DMS 273 (cell line): ENCODE data around the gene VEGFD.
A peak's percentile ranks its signal among the peaks of the same experiment; 100 is the strongest.

Experiments
- DNase-seq: peaks from one replicate; lab custom pipeline; 2025; ENCODE audit not compliant: unreplicated experiment; lab: John Stamatoyannopoulos, UW

Gene VEGFD

DNA sequence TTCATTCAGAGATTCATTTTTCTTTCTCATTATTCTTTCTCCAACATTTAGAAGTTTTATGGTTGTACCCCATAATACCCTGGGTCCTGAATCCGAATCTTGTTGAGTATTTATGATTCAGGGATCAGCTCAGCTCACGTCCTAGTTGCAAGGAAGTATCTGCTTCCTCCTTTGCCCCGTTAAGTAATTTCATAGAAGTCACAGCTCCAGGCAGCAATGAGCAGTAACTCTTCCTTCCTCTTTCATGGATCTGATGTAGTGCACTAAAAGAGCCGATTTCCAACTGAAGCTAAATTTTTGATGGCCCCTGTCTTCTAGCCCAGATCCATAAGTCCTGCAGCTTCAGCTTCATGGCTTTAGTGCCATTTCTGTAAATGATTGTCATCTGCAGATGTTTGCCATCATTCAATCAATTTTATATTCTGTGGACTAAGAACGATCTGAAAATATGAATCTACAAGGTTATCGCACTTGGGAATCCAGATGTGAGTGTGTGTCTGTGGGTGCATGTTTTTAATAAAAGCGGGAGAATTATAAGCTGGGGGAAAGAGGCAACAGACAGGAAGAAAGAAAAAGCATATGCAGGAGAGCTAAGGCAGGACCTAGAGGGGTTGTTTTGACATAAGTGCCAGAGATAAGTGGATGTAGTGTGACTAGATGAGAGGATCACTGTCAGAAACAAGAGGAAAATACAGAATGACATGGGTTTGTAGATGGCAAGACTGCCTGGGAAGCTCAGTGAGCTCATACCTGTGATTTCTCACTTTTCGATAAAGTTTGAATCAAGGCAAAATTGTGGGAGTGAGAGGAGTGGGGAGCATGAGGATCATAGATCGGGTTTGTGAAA lies 17.5 kb downstream of the VEGFD start:
- DNase-seq, result no peak

- DNase-seq, result no peak
These were observed 24.5 kb downstream of the VEGFD start for GRCh38 chrX:15359701-15360100.

GRCh38 chrX:15358533-15358932 lies 25.7 kb downstream of the VEGFD start:
- DNase-seq, result no peak

- no peak for DNase-seq
These were observed 27.8 kb downstream of the VEGFD start for GRCh38 chrX:15356444-15356843.

DNA sequence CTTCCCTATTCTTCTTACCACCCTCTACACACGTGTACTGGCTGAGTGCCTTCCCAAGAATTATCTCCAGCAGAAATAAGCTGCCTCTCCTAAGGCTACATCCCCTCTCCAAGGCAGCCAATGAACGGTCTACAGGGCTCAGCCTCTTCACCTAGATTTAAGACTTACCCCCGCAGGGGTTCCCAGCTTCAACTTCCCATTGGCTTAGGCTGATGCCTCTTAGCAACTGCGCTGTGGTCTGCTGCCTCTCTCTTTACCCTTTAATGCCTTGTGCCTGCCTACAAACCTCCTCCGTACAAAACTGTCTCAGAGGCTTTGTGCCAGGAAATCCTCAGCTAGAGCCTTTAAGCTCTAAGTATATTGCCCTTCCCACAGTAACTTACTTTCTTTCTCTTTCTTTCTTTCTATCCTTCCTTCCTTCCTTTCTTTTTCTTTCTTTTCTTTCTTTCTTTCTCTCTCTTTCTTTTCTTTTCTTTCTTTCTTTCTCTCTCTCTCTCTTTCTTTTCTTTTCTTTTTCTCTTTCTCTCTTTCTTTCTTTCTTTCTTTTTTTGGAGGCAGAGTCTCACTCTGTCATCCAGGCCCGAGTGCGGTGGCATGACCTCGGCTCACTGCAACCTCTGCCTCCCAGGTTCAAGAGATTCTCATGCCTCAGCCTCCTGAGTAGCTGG lies 33.8 kb downstream of the VEGFD start:
- DNase-seq, result no peak

GRCh38 chrX:15349046-15349445 lies 35.2 kb downstream of the VEGFD start:
- DNase-seq, result peak; percentile 93

GRCh38 chrX:15345976-15346375 lies 38.2 kb downstream of the VEGFD start:
- peak; percentile 13 for DNase-seq

DNA sequence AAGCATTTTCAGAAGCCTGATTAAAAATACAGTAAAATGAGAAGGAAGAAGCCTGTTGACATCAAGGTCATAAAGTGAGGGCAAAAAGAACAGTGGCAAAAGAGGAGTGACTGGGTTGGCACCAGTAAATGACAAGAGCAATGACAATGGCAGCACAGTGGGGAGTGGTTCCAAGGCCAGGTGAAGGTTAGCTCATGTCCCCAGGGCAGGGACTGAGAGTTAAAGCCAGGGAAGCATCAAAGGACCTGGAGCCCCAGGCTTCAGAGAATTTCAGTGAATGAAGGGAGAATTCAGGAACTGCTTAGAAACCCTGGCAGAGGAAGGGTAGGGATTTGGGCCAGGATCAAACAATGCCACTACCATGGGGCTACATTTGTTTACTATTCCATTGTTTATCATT lies 40.1 kb downstream of the VEGFD start:
- DNase-seq, result no peak

GRCh38 chrX:15343075-15343476 lies 41.1 kb downstream of the VEGFD start:
- DNase-seq, result no peak

DNA sequence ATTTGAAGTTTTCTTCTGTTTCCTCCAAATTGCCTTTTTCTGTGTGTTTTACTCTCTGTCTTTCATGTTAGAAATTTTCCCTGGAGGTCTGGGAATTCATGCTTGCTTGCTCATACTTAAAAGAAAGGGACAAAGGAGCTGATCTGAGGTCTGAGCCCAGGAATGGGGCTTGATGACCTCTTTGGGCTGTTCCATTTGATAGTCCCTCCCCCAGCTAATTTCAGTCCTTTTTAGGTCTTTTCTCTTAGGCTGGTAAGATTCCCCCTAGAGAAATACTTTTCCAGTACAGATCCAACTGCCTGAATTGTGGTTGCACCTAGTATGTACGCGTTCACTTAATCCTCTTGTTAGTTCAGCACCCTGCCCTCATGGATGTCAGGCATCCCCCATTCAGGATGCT lies 43.3 kb downstream of the VEGFD start:
- no peak for DNase-seq

DNA sequence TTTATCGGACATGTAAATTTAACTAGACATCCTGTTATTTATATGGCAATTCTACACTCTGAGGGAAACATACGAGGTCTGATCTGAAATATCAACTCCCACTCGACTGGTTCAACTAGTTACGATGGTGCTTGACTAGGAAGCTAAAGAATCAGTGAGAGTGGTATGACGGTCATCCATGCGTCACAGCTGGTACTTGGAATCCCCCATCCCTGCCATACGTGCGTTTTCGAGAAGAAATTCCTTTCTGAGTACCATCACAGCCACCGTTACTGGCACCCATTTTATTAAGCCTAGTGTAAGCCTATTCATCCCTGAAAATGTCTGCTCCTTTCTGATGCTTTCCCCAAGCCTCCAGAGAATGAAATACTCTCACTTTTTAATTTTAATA lies 48.2 kb downstream of the VEGFD start:
- peak; percentile 50 for DNase-seq

- DNase-seq, result peak; percentile 99
These were observed 48.8 kb downstream of the VEGFD start, which contains the start of gene PIGA for GRCh38 chrX:15335135-15336022. PIGA (minus strand) TSS chrX:15335523; CDS start chrX:15331930, 3,593 bp downstream.

GRCh38 chrX:15334561-15334960 lies 49.7 kb downstream of the VEGFD start:
- peak; percentile 44 for DNase-seq

DNA sequence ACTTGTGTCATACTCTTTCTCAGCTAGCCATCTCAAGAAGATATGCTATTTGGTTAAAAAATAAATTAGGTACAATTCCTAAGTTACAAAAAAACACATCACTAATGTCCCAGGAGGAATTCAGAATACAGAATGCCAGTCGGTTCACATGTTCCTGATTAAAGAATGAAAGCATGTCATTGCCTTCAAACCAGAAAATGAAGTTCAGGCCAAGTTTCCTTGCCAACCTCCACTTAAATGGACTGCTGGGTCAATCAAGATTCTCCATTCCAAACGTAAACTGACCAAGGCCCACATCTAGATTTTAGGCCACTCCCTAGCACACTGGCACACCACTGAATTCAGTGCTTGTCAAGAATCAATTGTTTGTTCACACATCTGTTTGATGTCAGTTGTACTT lies 55.4 kb downstream of the VEGFD start:
- DNase-seq, result no peak

DNA sequence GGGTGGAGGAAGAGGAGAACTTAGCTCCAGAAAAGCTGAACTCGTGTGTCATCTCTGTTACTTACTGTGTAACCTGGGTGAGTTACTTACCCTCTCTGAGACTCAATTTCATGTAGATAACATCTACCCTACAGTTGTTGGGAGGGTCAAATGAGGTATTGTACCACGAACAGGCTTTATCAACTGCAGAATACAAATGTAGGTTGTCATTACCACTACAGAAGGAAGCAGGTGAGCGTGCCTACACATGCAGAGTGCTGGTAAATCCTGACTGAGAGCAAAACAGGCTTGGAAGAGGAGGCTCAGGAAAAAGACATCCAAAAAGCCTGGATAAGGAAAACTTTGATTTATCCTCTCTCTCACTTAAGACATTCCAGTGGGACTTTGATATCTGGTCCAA lies 56.1 kb downstream of the VEGFD start:
- no peak for DNase-seq

GRCh38 chrX:15322472-15322871 lies 61.7 kb downstream of the VEGFD start:
- DNase-seq, result no peak

GRCh38 chrX:15322072-15322471 lies 62.1 kb downstream of the VEGFD start:
- no peak for DNase-seq

GRCh38 chrX:15321447-15321846 lies 62.8 kb downstream of the VEGFD start:
- DNase-seq, result no peak

GRCh38 chrX:15320297-15320696 lies 63.9 kb downstream of the VEGFD start:
- DNase-seq, result no peak

- no peak for DNase-seq
These were observed 65.1 kb downstream of the VEGFD start for GRCh38 chrX:15319075-15319474.

DNA sequence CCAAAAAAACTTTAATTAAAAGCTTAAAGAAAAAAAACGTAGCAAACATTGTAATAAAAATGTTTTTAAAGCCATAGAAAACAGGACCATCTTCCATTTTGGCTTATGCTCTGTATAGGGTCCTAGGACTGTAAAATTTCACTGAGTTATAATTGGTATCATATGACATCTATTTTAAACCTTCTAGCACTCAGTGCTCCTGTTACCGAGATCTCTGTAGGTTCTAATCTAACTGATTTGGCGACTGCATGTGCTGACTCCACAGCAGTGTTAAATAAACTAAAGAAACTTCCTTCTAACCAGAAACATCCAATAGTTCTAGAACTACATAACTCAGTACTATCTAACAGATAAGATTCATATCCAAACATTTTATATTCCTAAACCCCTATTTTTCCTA lies 68.7 kb downstream of the VEGFD start, which contains the start of gene ASB11:
Gene ASB11 (minus strand): TSS at position 132 of the 400 bp plus-strand sequence. CDS start 35 bp downstream, at position 97.
- no peak for DNase-seq
